OCI-M2 (cell line): ENCODE measurements around the gene PGGT1B.
A peak's percentile ranks its signal among the peaks of the same experiment; 100 is the strongest.

ENCODE experiments used
- DNase-seq: peaks from one replicate; lab custom pipeline; 2025; ENCODE audit not compliant: unreplicated experiment; lab: John Stamatoyannopoulos, UW

The PGGT1B gene

GRCh38 chr5:115262321-115263077, at the start of gene PGGT1B:
PGGT1B (minus strand) TSS chr5:115262877; CDS start chr5:115262851, 26 bp downstream.
- DNase-seq = peak; percentile 16

GRCh38 chr5:115309751-115310370, 47.2 kb upstream of the PGGT1B start:
- DNase-seq = no peak

- no peak for DNase-seq
Measured at GRCh38 chr5:115308815-115309214, 46.1 kb upstream of the PGGT1B start.

GRCh38 chr5:115306011-115306536, 43.4 kb upstream of the PGGT1B start:
- DNase-seq = no peak

GRCh38 chr5:115304496-115304895, 41.8 kb upstream of the PGGT1B start:
- no peak for DNase-seq

GRCh38 chr5:115298811-115299210, 36.1 kb upstream of the PGGT1B start:
- DNase-seq = no peak

GRCh38 chr5:115297031-115297430, 34.4 kb upstream of the PGGT1B start:
- DNase-seq = no peak

- no peak for DNase-seq
Measured at GRCh38 chr5:115296124-115297022, 33.7 kb upstream of the PGGT1B start, which contains the start of gene CCDC112. CCDC112 (minus strand) TSS chr5:115296654; CDS start chr5:115296543, 111 bp downstream.

- no peak for DNase-seq
Measured at GRCh38 chr5:115295777-115296123, 33.1 kb upstream of the PGGT1B start.

GRCh38 chr5:115291397-115291796, 28.7 kb upstream of the PGGT1B start:
- no peak for DNase-seq

GRCh38 chr5:115289104-115289503, 26.4 kb upstream of the PGGT1B start:
- DNase-seq = no peak

GRCh38 chr5:115284021-115284420, 21.3 kb upstream of the PGGT1B start:
- DNase-seq = no peak

- DNase-seq = no peak
Measured at GRCh38 chr5:115282131-115282530, 19.5 kb upstream of the PGGT1B start.

GRCh38 chr5:115274584-115274983, 11.9 kb upstream of the PGGT1B start:
- no peak for DNase-seq

- no peak for DNase-seq
Measured at GRCh38 chr5:115272297-115272958, 9.8 kb upstream of the PGGT1B start.

- no peak for DNase-seq
Measured at GRCh38 chr5:115271295-115272050, 8.8 kb upstream of the PGGT1B start.

GRCh38 chr5:115267617-115268016, 4.9 kb upstream of the PGGT1B start:
- DNase-seq = no peak

- DNase-seq = no peak
Measured at GRCh38 chr5:115265220-115265619, 2.5 kb upstream of the PGGT1B start.

- DNase-seq = no peak
Measured at GRCh38 chr5:115264786-115265185, 2.1 kb upstream of the PGGT1B start.

- DNase-seq = no peak
Measured at GRCh38 chr5:115263078-115263380, 352 bp upstream of the PGGT1B start.
